A549 treated with Mapracorat at 1 μM for 4 hours (cell line): ENCODE measurements around the gene HLA-B. TPM values are rescaled to one million over a fixed set of nuclear protein-coding genes. Genes with fewer than 3 reads are reported as not detected.

ENCODE experiments used
- total RNA-seq: library from RNA; stranded (reverse); fragments of 200-300 nt; extraction: Qiagen RNA extraction; gene quantifications from 5 replicates; pipeline ENCODE4 v1.2.3, GENCODE V29; 2022

The HLA-B gene
- total RNA-seq: 22.1 to 33.1 TPM (median 23.8 TPM) in 5 replicates

DNA sequence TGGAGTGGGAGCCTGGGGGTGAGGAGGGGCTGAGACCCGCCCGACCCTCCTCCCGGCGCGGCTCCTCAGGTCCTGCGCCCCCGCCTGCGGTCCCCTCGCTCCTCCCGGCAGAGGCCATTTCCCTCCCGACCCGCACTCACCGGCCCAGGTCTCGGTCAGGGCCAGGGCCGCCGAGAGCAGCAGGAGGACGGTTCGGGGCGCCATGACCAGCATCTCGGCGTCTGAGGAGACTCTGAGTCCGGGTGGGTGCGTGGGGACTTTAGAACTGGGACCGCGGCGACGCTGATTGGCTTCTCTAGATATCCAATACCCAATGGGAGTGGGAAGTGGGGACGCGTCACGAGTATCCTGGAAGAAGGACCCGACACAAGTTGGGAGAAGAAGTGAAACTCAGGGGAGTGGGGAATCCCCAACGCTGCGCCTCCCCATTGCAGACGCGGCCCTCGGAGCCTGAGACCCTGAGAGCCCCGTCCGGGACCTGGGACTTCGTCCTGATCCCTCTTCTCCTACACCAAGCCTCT lies at the start of gene HLA-B:
TSS of gene HLA-B (minus strand) at position 234 of the 521 bp plus-strand sequence. CDS start at position 213, 21 bp downstream.

DNA sequence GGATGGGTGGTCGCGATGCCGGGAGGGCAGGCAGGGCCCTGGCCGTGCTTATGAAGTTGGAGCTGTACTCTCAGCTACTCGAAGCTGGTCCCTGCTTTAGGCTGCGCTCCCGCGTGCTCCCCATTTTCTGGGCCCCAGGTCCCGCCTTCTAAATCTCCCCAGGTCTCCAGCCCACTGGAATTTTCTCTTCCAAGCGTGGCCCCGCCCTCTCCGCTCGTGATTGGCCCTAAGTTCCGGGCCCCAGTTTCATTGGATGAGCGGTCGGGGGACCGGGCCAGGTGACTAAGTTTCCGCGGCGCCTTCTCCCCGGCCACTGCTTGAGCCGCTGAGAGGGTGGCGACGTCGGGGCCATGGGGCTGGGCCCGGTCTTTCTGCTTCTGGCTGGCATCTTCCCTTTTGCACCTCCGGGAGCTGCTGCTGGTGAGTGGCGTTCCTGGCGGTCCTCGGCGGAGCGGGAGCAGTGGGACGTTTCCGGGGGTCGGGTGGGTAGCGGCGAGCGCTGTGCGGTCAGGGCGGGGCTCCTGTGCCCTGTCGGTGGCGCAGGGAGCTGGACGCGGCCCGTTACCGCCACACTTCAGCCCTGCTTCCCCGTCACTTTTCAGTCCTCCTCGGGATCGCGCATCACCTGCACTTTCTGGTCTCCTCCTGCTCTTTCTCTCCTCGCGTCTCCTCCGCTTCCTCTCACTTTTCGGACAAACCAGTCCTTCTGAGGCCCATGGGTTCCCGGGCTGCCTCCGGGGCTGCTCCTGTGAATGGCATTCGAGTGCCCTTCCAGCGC lies 46.5 kb upstream of the HLA-B start, which contains the start of gene MICA:
TSS of gene MICA (plus strand) at position 313 of the 778 bp plus-strand sequence. CDS start at position 351, 38 bp downstream.

Other genes with a start within 250 kb of the HLA-B start
- gene C6orf15, start 244.6 kb downstream of the HLA-B start, total RNA-seq: not detected in 5 replicates
- gene PSORS1C1, start 242.4 kb downstream of the HLA-B start, total RNA-seq: 4.2 to 5.7 TPM (median 4.4 TPM) in 5 replicates
- gene CDSN, start 236.7 kb downstream of the HLA-B start, total RNA-seq: 0.05 TPM in 1 of 5 replicates, not detected in the others
- gene PSORS1C2, start 218.1 kb downstream of the HLA-B start, total RNA-seq: not detected in 5 replicates
- gene CCHCR1, start 199.4 kb downstream of the HLA-B start, total RNA-seq: 6.2 to 7.8 TPM (median 7.3 TPM) in 5 replicates
- 13.4 to 15.6 TPM (median 14.8 TPM) in 5 replicates for gene TCF19, start 198.6 kb downstream of the HLA-B start, total RNA-seq
- gene POU5F1, start 186.5 kb downstream of the HLA-B start, total RNA-seq: 7.2 to 14.5 TPM (median 10.3 TPM) in 5 replicates
- 40.6 to 57.1 TPM (median 52.8 TPM) in 5 replicates for gene HLA-C, start 85.1 kb downstream of the HLA-B start, total RNA-seq
- gene MICA, start 46.4 kb upstream of the HLA-B start, total RNA-seq: 26.9 to 30.3 TPM (median 28.5 TPM) in 5 replicates
- 6.0 to 8.1 TPM (median 7.5 TPM) in 5 replicates for gene MICB, start 141.0 kb upstream of the HLA-B start, total RNA-seq
- not detected in 5 replicates for gene MCCD1, start 171.8 kb upstream of the HLA-B start, total RNA-seq
- 336 to 391 TPM (median 386 TPM) in 5 replicates for gene DDX39B, start 184.8 kb upstream of the HLA-B start, total RNA-seq
- 0.35 to 0.98 TPM (median 0.50 TPM) in 5 replicates for gene ATP6V1G2, start 189.4 kb upstream of the HLA-B start, total RNA-seq
- 9.0 to 12.4 TPM (median 11.7 TPM) in 5 replicates for gene NFKBIL1, start 190.4 kb upstream of the HLA-B start, total RNA-seq
- gene LTA, start 215.1 kb upstream of the HLA-B start, total RNA-seq: 0.10 to 0.16 TPM (median 0.12 TPM) in 3 of 5 replicates, not detected in the others
- gene TNF, start 218.4 kb upstream of the HLA-B start, total RNA-seq: 0.07 to 0.15 TPM (median 0.14 TPM) in 3 of 5 replicates, not detected in the others
- gene LTB, start 225.2 kb upstream of the HLA-B start, total RNA-seq: 0.35 to 0.88 TPM (median 0.51 TPM) in 5 replicates
- 0.16 to 0.36 TPM in 2 of 5 replicates, not detected in the others for gene LST1, start 229.1 kb upstream of the HLA-B start, total RNA-seq
- gene NCR3, start 235.8 kb upstream of the HLA-B start, total RNA-seq: not detected in 5 replicates